IPS DF 6.9 (cell line): ENCODE measurements around the gene TRIP13.

ENCODE experiments used
- DNase-seq: peaks from one replicate; pipeline ENCODE4 v3.0.0-alpha.2; 2013; ENCODE audit warnings: low read depth, low spot score
- H3K27ac ChIP-seq: one replicate; pipeline ENCODE4 v1.5.1; 2013; ENCODE audit warnings: low read length, control low read depth
- H3K27me3 ChIP-seq: 2 replicates; pipeline ENCODE4 v1.6.1; 2013; ENCODE audit warnings: mild to moderate bottlenecking, low read length; ENCODE audit not compliant: control insufficient read depth, insufficient read depth
- H3K36me3 ChIP-seq: 2 replicates; pipeline ENCODE4 v1.6.1; 2013; ENCODE audit warnings: low read length; ENCODE audit not compliant: control insufficient read depth, insufficient read depth
- H3K4me1 ChIP-seq: 2 replicates; pipeline ENCODE4 v1.6.1; 2013; ENCODE audit warnings: low read length; ENCODE audit not compliant: control insufficient read depth, insufficient read depth
- H3K4me3 ChIP-seq: 2 replicates; pipeline ENCODE4 v1.5.1; 2013; ENCODE audit warnings: mild to moderate bottlenecking, low read length
- H3K9me3 ChIP-seq: 2 replicates; pipeline ENCODE4 v1.6.1; 2013; ENCODE audit warnings: low read length, inconsistent platforms; ENCODE audit not compliant: control insufficient read depth, insufficient read depth
- WGBS: extraction: QIAGEN DNeasy Blood & Tissue Kit; methylation state at CpG from one replicate; pipeline ENCODE4 v1.1.7; 2013; ENCODE audit warnings: mixed read lengths, missing lambda C conversion rate; ENCODE audit not compliant: insufficient read length, insufficient coverage; 5-methylcytosine and 5-hydroxymethylcytosine counted together

Gene TRIP13

DNA sequence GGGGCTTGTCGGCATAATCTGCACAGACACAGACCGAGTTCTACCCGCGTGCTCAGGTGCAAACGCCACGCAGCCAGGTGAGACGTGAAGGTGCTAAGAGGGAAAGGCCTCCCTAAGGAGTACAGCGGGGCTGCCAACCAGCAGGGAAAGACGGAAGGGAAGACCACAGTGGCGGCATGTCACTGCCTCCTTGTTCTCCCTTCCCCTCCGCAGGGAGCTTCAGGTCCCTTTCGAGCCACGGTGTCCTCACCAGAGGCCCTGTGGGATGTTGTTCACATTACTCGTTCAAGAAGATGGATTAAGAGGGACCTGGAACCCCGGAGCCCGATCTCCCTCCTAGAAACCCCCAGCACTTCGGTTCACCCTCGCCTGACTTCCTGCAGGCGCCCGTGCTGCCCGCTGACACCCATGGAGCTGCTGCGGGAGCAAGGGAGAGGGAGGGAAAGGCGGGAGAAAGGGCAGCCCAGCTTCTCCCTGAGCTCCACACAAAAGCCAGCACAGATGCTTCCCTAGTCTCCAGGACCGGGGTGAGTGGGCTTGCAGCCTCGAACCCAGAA lies 769 bp upstream of the TRIP13 start:
- no peak for DNase-seq
- H3K4me1 ChIP-seq = peaks cover 5% of the 10 kb centered on the region; the same call in 1 of the 2 replicates
- peaks cover 17% of the 10 kb centered on the region for H3K36me3 ChIP-seq
- H3K9me3 ChIP-seq = no peaks in the 10 kb centered on the region
- H3K27ac ChIP-seq = no peak overlapping the region
- H3K4me3 ChIP-seq = peak overlapping the region; percentile 95
- no peaks in the 10 kb centered on the region for H3K27me3 ChIP-seq
- WGBS = no CpG with 5 or more reads among the region's 25 CpGs

DNA sequence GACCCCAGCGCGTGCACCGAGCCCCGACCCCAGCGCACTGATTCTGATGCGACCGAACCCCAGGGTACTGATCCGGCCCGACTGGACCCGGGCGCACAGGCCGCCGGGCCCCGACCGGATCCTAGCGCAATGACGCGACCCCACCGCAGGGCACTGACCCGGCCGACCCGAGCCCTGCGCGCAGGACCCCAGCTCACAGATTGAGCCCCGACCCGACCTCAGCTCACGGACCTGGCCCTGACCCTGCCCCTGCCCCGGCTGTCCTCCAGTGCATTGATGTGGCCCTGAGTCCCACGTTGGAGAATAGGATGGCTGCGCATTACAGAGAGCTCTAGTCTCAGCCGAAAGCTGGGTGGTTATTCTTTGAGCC lies 438 bp downstream of the TRIP13 start:
- H3K27ac ChIP-seq = no peak overlapping the region
- DNase-seq = no peak
- no CpG with 5 or more reads among the region's 31 CpGs for WGBS
- H3K27me3 ChIP-seq = no peaks in the 10 kb centered on the region
- peak overlapping the region; percentile 95 for H3K4me3 ChIP-seq
- H3K9me3 ChIP-seq = no peaks in the 10 kb centered on the region
- peaks cover 5% of the 10 kb centered on the region; the same call in 1 of the 2 replicates for H3K4me1 ChIP-seq
- peaks cover 14% of the 10 kb centered on the region for H3K36me3 ChIP-seq

- Histone ChIP-seq H3K36me3 (peaks cover 12% of the 10 kb centered on the region), H3K4me3 (peak overlapping the region; percentile 95; the same call in 1 of the 2 replicates), H3K27me3 (no peaks in the 10 kb centered on the region), H3K27ac (no peak overlapping the region), H3K4me1 (peaks cover 5% of the 10 kb centered on the region; the same call in 1 of the 2 replicates), H3K9me3 (no peaks in the 10 kb centered on the region)
- no peak for DNase-seq
- WGBS = no CpG with 5 or more reads among the region's 9 CpGs
These were observed 1.0 kb downstream of the TRIP13 start for GRCh38 chr5:893711-894110.

DNA sequence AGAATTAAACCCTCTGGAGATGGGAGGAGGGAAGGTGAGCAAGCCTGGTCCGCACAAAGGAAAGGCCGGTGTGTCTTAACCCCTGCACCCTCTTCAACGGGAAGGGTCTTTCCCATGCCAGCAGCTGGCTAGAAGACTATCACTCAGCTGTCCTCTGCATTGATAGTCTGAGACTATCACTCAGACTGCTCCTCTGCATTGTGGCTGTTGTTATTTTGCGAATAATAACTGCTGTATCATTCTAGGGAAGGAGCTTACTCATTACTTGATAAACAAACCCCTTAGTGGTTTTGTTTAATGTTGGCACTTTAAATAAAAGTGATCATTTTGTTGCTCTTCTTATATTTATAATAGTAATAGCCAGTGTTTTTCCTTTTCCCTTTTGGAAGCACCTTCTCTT lies 8.1 kb downstream of the TRIP13 start:
- DNase-seq = no peak
- H3K4me1 ChIP-seq = no peaks in the 10 kb centered on the region
- H3K4me3 ChIP-seq = no peak overlapping the region
- no peaks in the 10 kb centered on the region for H3K9me3 ChIP-seq
- H3K27me3 ChIP-seq = no peaks in the 10 kb centered on the region
- no CpG with 5 or more reads among the region's 4 CpGs for WGBS
- peaks cover 14% of the 10 kb centered on the region; the same call in 1 of the 2 replicates for H3K36me3 ChIP-seq
- H3K27ac ChIP-seq = no peak overlapping the region

GRCh38 chr5:902129-902916 lies 9.6 kb downstream of the TRIP13 start:
- no CpG with 5 or more reads among the region's 16 CpGs for WGBS
- no peaks in the 10 kb centered on the region for H3K4me1 ChIP-seq
- no peak overlapping the region for H3K27ac ChIP-seq
- no peaks in the 10 kb centered on the region for H3K27me3 ChIP-seq
- H3K9me3 ChIP-seq = no peaks in the 10 kb centered on the region
- DNase-seq = no peak
- no peak overlapping the region for H3K4me3 ChIP-seq
- peaks cover 13% of the 10 kb centered on the region; the same call in 1 of the 2 replicates for H3K36me3 ChIP-seq

DNA sequence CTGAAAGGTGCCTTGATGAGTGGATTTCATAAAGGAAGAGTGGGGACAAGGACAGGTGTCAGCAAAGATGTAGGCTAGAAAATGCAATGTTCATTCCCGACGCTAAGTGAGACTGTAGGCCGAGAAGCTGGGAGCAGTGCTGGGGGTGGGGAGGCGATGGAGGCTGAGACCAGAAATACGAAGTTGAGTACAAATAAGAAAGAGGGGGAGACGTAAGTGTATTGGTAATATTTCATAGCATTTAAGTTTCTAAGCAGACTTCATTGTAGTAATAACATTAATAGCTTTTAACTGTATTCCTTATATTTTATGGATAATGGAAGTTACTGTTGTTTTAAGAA lies 11.0 kb downstream of the TRIP13 start:
- Histone ChIP-seq H3K27ac (no peak overlapping the region), H3K27me3 (no peaks in the 10 kb centered on the region), H3K4me1 (no peaks in the 10 kb centered on the region), H3K4me3 (no peak overlapping the region), H3K9me3 (no peaks in the 10 kb centered on the region), H3K36me3 (peaks cover 25% of the 10 kb centered on the region)
- DNase-seq = no peak
- no CpG with 5 or more reads among the region's 6 CpGs for WGBS

DNA sequence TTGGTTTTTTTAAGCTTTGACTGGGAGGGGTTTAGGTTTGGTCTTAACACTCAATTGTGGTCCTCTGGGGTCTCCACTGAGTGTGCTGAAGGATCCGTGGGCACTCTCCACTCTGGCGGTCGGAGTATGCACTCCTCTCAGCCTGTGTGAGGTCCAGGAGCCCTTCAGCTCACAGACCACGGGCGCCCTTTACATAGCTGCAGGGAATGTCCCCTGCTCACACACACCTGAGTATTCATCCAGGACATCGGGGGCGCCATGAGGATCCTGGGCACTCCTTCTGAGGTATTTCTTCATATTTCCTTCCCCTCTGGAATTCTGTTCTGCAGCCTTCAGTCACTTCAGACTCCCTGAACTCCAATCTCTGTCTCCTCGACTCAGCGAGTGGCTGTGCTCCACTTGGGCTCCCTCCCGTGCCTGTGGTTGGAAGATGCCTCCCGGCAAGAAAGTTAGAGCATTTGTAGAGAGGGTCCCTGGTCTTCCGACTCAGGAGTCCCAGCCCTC lies 12.5 kb downstream of the TRIP13 start:
- no peaks in the 10 kb centered on the region for H3K9me3 ChIP-seq
- H3K27me3 ChIP-seq = no peaks in the 10 kb centered on the region
- H3K4me1 ChIP-seq = no peaks in the 10 kb centered on the region
- peaks cover 31% of the 10 kb centered on the region for H3K36me3 ChIP-seq
- H3K27ac ChIP-seq = no peak overlapping the region
- no peak overlapping the region for H3K4me3 ChIP-seq
- no peak for DNase-seq
- no CpG with 5 or more reads among the region's 12 CpGs for WGBS

DNA sequence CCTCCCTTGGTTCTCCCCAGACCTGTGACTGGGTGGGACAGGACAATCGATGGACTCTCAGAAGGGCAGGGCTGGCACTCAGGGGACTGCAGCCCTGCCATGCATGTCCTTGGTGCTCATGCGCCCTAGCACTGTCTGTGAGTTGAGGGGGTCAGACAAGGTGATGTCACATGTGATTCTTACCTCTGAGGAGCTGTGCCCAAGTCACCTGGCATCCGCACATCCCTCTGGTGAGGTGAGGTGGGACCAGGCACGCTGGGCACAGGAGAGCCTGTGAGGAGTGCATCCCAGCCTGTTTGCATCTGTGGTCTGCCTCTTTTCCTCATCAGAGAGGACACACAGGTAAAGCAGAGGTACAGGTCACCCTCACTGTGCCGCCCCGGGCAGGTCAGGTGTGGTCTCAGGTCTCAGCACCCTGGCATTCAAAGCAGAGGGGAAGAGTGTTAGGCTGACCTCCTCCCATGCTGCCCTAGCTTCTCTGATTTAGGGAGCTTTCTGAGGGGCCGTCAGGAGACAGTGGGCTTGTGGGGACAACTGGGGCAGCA lies 14.8 kb downstream of the TRIP13 start:
- Histone ChIP-seq H3K4me1 (no peaks in the 10 kb centered on the region), H3K27ac (no peak overlapping the region), H3K27me3 (no peaks in the 10 kb centered on the region), H3K36me3 (peaks cover 35% of the 10 kb centered on the region), H3K9me3 (no peaks in the 10 kb centered on the region), H3K4me3 (no peak overlapping the region)
- no CpG with 5 or more reads among the region's 7 CpGs for WGBS
- no peak for DNase-seq

DNA sequence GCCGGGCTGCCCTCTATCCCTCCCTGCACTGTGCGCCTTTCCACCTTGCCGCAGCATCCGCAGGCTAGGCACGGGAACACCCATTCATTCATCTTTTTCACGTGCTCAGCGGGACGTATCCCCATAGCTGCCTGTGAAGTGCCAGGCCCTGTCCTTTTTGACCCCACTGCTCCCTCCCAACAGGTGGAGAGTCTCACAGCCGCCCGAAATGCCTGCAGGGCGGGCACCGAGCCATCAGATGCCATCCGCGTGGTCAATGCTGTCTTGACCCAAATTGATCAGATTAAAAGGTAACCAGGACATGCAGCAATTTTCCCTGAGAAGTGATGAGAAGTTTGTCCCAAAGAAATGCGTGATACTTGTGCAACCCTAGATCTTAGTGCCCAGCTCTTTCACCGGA lies 15.5 kb downstream of the TRIP13 start:
- Histone ChIP-seq H3K36me3 (peaks cover 40% of the 10 kb centered on the region), H3K4me1 (no peaks in the 10 kb centered on the region), H3K27ac (no peak overlapping the region), H3K4me3 (no peak overlapping the region), H3K9me3 (no peaks in the 10 kb centered on the region), H3K27me3 (no peaks in the 10 kb centered on the region)
- no peak for DNase-seq
- no CpG with 5 or more reads among the region's 16 CpGs for WGBS

DNA sequence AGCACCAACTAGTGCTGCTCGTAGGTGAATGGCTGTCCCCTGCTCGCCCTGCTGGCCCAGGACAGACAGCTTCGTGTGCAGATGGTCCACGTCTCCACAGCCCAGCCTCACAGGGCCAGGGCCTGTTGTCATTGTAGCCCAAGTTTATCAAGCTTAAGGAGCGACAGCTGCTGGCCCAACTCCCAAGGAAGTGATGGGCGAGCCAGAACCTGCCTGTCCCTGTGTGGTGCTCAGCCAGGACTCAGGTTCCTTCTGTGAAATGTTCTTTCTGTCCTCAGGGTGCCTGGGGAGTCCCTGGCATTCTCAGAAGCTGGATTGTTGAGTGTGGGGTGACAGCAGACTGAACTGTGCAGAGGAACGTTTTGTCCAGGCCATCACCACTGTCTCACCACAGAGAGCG lies 16.4 kb downstream of the TRIP13 start:
- Histone ChIP-seq H3K27ac (no peak overlapping the region), H3K36me3 (peaks cover 41% of the 10 kb centered on the region), H3K4me1 (no peaks in the 10 kb centered on the region), H3K27me3 (no peaks in the 10 kb centered on the region), H3K9me3 (no peaks in the 10 kb centered on the region), H3K4me3 (no peak overlapping the region; the same call in 1 of the 2 replicates)
- DNase-seq = no peak
- WGBS = no CpG with 5 or more reads among the region's 8 CpGs
